ENCODE measurements around the gene CORO6.

CORO6 gene

GRCh38 chr17:29571883-29572681, 50.6 kb downstream of the CORO6 start:
- Histone ChIP-seq H3K36me3 (peaks cover 22 to 44% (median 34%) of the 10 kb centered on the region in 3 donors), H3K9me3 (no peaks in the 10 kb centered on the region), H3K27me3 (no peaks in the 10 kb centered on the region), H3K4me1 (peaks cover 0 to 52% (median 26%) of the 10 kb centered on the region in 4 donors), H3K27ac (peak overlapping the region; percentile 29 to 42), H3K4me3 (peak overlapping the region; percentile 40 to 51)
- intact Hi-C loops (cut with DNase I; ENCODE audit: low total_unique reads), result no loop called here
- TF ChIP-seq, protein P1, sequence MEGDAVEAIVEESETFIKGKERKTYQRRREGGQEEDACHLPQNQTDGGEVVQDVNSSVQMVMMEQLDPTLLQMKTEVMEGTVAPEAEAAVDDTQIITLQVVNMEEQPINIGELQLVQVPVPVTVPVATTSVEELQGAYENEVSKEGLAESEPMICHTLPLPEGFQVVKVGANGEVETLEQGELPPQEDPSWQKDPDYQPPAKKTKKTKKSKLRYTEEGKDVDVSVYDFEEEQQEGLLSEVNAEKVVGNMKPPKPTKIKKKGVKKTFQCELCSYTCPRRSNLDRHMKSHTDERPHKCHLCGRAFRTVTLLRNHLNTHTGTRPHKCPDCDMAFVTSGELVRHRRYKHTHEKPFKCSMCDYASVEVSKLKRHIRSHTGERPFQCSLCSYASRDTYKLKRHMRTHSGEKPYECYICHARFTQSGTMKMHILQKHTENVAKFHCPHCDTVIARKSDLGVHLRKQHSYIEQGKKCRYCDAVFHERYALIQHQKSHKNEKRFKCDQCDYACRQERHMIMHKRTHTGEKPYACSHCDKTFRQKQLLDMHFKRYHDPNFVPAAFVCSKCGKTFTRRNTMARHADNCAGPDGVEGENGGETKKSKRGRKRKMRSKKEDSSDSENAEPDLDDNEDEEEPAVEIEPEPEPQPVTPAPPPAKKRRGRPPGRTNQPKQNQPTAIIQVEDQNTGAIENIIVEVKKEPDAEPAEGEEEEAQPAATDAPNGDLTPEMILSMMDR (IDR thresholded peaks at IDR 0.05), result no peak
- DNase-seq, result peak in 1 of 2 donors; percentile 68

- DNase-seq, result peak in 1 of 2 donors; percentile 44
- intact Hi-C loops (cut with DNase I; ENCODE audit: low total_unique reads), result no loop called here
- Histone ChIP-seq H3K4me3 (no peak overlapping the region), H3K9me3 (no peaks in the 10 kb centered on the region), H3K27me3 (no peaks in the 10 kb centered on the region), H3K4me1 (peaks cover 0 to 58% (median 28%) of the 10 kb centered on the region in 4 donors), H3K36me3 (peaks cover 20 to 38% (median 28%) of the 10 kb centered on the region in 3 donors), H3K27ac (no peak overlapping the region)
- TF ChIP-seq, protein P1 (IDR thresholded peaks at IDR 0.05), result no peak
These were observed 51.2 kb downstream of the CORO6 start for GRCh38 chr17:29571486-29571882.

DNA sequence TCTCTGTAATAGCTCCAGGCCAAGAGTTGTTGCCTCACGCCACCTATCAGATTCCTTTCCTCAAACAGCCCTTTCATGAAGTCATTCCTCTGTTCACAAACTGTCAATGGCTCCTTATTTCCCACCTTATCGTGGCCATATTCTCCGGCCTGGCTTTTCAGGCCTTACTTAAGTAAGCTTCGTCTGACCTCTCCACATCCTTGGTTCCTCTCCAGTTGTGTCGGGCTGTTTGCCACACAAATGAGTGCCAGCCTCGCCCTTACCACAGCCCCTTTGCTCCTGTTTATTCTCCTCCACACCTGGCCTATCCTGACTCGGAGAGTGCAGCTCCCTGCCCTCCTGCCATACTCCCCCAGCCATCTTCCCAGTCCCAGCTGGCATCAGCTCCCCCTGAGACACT, 52.2 kb downstream of the CORO6 start:
- no peak overlapping the region for H3K4me3 ChIP-seq
- no peaks in the 10 kb centered on the region for H3K27me3 ChIP-seq
- intact Hi-C loops (cut with DNase I; ENCODE audit: low total_unique reads), result no loop called here
- no peak overlapping the region for H3K27ac ChIP-seq
- peaks cover 0 to 65% (median 37%) of the 10 kb centered on the region in 4 donors for H3K4me1 ChIP-seq
- no peaks in the 10 kb centered on the region for H3K9me3 ChIP-seq
- peak in 1 of 2 donors; percentile 45 for DNase-seq
- TF ChIP-seq, protein P1 (IDR thresholded peaks at IDR 0.05), result no peak
- peaks cover 12 to 29% (median 18%) of the 10 kb centered on the region in 3 donors for H3K36me3 ChIP-seq

DNA sequence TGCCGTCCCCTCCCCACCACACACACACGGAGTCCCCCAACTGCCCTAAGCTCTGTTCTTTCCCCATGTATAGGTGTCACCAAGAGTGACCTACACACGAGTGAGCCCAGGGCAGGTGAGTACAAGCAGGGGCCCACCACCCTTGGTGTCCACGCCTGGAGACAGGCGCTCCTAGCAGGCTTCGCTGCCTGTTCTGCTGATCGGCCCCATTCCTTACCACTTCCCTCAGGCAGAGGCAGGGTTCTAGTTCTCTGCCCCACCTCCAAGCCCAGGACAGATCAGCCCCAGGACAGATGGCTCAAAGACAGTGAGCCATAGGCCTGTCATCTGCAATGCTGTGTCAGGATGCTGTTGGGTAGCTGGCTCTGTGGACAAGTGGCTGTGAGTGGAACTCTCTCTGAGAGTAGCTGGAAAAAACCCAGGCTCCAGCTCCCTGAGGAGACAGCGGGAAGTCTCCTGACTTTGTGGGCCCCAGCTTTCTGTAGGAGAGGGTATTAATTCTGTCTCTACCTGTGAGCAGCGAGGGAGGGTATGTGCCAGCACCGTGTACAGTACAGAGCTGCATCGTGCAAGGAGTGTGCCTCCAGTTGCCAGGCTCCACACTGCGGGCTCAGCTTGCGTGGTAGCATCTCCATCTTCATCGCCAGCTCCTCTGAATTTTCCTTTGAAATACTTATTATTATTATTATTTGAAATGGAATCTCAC, 53.3 kb downstream of the CORO6 start:
- peaks cover 1 to 18% (median 7%) of the 10 kb centered on the region in 3 donors for H3K36me3 ChIP-seq
- peaks cover 0 to 65% (median 38%) of the 10 kb centered on the region in 4 donors for H3K4me1 ChIP-seq
- peak overlapping the region; percentile 87 to 89 for H3K27ac ChIP-seq
- H3K4me3 ChIP-seq, result peak overlapping the region; percentile 72 to 90
- no peaks in the 10 kb centered on the region for H3K9me3 ChIP-seq
- peak in 1 of 2 donors; percentile 68 for DNase-seq
- TF ChIP-seq, protein P1 (IDR thresholded peaks at IDR 0.05), result no peak
- intact Hi-C loops (cut with DNase I; ENCODE audit: low total_unique reads), result loop anchor here (10.0 kb wide), 1 partner anchor 195 kb away; no protein-coding TSS in a partner anchor
- H3K27me3 ChIP-seq, result no peaks in the 10 kb centered on the region

GRCh38 chr17:29568331-29569244, 54.1 kb downstream of the CORO6 start, which contains the start of gene TP53I13:
TP53I13 (plus strand) TSS chr17:29568701; CDS start chr17:29568759, 58 bp downstream.
- H3K36me3 ChIP-seq, result peaks cover 0 to 9% (median 4%) of the 10 kb centered on the region in 3 donors
- TF ChIP-seq, protein P1 (IDR thresholded peaks at IDR 0.05), result no peak
- no peaks in the 10 kb centered on the region for H3K9me3 ChIP-seq
- no peaks in the 10 kb centered on the region for H3K27me3 ChIP-seq
- H3K4me1 ChIP-seq, result peaks cover 0 to 65% (median 38%) of the 10 kb centered on the region in 4 donors
- intact Hi-C loops (cut with DNase I; ENCODE audit: low total_unique reads), result loop anchor here (10.0 kb wide), 1 partner anchor 194 kb away; no protein-coding TSS in a partner anchor
- DNase-seq, result peak; percentile 84 to 92
- H3K27ac ChIP-seq, result peak within 1 kb of the TSS; percentile 87 to 89
- peak within 1 kb of the TSS; percentile 72 to 90 for H3K4me3 ChIP-seq
